Posterior cingulate gyrus (tissue), 11 donors: ENCODE data around the gene RAP2B.
"Not testable (repeated sequence)": the region's sequence is repeated elsewhere in the genome, so short reads cannot be mapped to it uniquely, and the experiment has no call there.

Experiments
- DNase-seq, 10 donors: peaks; one replicate each; pipeline versions ENCODE4 v3.0.0 to v3.0.0-alpha.2; 2020 to 2021; ENCODE audit warnings: mixed read lengths in 3 of 10
- intact Hi-C: fragments of 100-400 bp; cut with DNase I; formaldehyde crosslinking; loops from one replicate; pipeline ENCODE4 v1.15.1; 2023

The RAP2B gene

DNA sequence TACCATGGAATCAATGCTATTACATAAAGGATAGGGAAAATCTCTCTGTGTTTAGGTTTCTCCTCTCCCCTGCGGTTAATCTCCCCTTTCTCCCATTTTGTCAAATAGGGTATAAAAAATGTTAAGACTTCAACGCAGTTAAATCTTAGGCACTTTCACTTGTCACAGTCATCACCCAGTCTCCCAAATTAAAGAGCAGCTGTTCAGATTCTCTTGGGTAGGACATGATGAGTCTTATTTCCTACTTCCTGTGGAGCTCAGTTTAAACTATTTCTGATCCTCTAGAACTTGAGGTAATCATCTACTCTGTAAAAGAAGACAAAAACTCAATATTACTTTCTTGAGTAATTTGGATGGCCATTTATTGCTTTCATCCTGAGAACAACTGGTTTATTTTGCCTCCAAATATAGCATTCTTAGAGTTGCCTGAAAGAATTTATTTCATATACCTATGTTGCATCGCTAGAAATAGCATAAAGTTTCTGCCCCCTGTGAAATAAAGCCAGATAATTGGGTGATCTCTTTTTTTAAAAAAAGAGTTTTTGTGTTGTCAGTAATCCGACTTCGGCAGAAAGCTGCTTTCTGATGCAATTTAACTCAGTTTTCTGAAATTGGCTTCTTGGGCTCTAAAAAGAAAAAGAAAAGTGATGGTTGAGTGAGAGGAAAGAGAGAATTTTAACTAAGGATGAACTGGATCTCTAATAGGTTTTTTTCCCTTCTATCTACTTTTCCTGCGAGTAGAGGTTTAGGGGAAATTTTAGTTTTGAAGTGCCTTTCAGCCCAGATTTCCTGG is 20.7 kb downstream of the RAP2B start:
- no peak for DNase-seq
- intact Hi-C loops: no loop called here

DNA sequence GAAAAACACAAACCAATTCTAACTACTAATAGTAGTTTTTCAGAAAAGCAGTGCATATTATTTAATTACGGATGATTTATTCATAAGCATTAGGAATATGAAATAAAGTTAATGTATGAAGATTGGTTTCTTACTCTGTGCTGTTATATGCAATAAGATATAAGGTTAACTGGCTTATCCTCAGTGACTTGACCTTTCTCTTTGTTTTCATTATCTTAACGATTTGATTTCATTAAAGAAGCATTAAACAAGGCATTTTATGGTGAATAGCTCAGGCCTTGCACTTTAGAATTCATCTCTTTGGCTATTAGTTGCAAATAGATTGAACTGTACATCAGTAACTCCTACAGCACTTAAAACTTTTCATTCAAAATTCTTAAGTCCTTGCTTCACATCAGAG is 28.9 kb downstream of the RAP2B start:
- no peak for DNase-seq
- intact Hi-C loops: no loop called here

DNA sequence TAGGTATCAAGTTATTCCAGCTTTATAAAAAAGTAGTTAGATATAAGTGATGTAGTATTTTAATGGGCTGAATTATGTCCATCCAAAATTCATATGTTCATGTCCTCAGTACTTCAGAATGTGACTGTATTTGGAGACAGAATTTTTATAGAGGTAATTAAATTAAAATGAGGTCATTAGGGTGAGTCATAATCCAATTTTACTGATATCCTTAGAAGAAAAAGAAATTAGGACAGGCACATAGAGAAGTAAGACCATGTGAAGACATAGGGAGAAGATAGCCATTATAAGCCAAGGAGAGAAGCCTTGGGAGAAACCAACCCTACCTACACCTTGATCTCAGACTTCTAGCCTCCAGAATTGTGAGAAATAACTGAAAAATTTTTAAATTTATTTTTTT is 30.3 kb downstream of the RAP2B start:
- intact Hi-C loops: no loop called here
- no peak for DNase-seq

DNA sequence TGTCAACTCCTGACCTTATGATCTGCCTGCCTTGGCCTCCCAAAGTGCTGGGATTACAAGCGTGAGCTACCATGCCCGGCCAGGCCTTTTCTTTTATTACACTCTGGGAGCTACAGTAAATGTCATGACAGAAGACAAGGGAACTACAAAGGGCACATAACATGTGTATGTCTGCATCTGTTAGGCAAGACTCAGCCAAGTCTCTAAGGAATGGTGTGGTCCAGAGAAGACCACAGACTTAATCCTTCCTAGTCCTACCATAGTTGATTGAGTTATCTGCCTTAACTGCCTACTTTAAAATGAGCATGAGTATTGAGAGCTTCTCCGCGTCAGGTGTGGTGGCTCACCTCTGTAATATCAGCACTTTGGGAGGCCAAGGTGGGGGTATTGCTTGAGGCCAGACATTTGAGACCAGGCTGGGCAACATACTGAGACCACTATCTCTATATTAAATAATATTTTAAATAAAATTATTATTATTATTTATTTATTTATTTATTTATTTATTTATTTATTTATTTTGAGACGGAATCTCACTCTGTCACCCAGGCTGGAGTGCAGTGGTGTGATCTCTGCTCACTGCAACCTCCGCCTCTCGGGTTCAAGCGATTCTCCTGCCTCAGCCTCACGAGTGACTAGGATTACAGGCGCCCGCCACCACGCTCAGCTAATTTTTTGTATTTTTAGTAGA is 31.9 kb downstream of the RAP2B start:
- DNase-seq, intact Hi-C loops: not testable (repeated sequence)

DNA sequence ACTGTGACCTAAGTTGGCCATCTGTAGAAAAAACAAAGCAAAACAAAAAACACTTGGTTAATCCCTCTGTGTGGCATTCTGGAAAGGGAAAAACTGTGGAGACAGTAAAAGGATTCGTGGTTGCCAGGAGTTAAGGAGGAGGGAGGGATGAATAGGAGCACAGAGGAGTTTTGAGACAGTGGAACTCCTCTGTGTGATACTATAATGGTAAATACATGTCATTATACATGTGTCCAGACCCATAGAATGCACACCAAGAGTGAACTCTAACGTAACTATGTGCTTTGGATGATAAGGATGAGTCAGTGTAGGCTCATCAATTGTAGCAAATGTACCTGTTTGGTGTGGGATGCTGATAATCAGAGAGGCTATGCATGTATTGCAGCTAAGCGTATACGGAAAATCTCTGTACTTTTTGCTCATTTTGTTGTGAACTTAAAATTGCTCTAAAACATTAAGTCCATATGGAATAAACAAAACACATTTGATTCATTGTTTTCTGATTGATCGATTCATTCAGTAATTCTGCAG is 33.4 kb downstream of the RAP2B start:
- intact Hi-C loops: no loop called here

DNA sequence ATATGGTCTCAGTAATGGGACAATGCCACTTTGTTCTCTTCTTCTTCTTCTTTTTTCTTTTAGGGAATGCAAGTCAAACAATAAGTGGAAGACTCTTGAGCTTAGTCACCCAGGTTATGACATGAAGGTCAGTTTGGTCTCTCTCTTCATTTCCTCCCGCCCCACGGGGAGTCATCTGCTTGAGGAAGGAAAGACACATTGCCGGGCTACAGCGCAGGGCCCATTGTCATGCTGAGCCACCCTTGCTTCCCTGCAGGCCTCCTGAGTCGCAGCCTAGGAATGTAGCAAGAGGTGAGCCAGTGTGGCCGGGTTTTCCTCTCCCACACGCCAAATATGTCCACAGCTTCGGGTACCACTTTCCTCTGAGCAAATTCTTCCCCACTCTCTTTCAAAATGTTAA is 47.6 kb downstream of the RAP2B start:
- no peak for DNase-seq
- intact Hi-C loops: no loop called here

More for the DNA sequence above, 33.4 kb downstream of the RAP2B start:
- no peak for DNase-seq

DNA sequence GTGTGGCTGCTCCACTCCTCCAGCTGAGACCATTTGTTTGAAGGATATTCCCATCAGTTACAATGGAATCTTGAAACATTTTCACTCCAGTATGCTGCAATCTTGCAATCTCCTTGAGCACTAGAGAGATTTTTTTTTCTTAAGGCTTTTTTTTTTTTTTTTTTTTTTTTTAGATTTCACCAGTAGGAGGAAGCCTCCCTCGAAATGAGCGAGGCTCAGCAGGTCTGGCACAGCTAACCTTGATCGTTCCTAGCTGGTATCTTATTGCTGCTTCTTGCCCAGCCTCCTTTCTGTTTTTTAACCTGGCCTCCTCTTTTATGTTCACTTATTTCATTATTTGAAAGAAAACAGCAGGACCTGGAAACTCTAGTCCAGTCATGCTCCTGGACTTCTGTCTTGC is 48.1 kb downstream of the RAP2B start:
- intact Hi-C loops: no loop called here
- DNase-seq: no peak

DNA sequence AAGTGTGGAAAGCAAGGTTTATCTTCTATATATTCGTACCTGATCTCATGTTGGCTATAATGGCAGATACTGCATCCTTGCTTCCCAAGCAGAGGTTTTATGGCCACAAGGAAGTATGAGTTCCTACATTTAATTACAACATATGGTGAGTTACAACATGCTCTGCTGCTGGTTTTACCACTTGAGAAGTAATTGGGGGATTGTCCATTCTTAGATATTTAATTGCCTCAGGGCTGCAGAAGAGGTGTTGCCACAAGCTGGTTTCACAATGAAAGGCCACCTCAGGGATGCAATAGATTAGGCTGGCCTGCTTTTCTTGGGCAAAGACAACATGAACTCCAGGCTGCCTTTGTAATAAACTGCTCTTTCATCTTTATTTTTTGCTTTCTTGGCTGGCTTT is 48.6 kb downstream of the RAP2B start:
- DNase-seq: no peak
- intact Hi-C loops: no loop called here

DNA sequence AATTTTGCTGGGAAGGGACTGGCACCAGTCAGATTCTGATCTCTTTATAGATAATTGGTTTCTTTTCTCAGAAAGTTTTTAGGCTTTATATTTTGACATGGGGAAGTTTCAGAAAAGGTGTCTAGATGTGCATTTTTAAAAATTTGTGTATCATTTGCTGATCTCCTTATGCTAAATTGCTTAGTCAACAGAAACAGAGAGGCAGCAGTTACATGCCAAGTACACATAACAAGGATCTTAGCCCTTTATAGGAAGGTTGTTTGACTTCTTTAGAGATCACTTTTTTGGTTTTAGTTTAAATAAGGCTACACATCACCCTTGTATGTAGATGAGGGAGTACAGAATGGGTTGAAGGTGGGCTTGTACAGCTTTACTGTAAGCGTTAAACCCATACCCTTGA is 53.5 kb downstream of the RAP2B start:
- intact Hi-C loops: no loop called here
- DNase-seq: no peak

DNA sequence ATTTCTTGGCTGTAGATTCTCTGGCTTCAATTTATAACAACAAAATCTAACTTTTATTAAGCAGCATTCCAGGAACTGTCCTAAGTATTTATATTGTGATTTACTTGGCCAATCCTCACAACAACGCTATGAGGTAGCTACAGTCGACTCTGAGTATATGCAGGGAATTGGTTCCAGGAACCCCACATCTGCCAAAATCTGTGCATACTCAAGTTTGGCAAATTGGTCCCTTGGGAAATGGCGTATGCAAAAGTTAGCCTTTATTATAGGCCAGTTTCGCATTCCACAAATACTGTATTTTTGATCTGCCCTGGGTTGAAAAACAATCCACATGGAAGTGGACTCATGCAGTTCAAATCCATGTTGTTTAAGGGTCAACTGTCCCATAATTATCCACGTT is 53.9 kb downstream of the RAP2B start:
- no peak for DNase-seq
- intact Hi-C loops: no loop called here

DNA sequence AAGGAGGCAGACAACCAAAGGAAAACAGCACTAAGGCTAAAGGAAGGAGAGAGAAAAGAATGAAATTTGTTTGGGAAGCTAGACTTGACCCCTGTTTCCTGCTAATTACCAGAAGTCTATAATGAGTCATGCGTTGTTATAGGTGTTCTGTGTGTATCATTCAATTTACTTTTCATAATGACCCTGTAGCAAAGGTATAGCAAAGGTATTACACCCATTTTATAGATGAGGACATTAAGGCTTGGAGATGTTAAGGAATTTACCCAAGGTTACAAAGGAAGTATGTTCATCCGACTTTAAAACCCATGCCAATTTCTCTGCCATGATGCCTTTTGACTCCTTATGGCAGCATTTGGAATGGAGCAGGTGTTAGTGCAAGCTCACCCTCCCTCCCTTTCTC is 54.9 kb downstream of the RAP2B start:
- intact Hi-C loops: no loop called here
- no peak for DNase-seq

DNA sequence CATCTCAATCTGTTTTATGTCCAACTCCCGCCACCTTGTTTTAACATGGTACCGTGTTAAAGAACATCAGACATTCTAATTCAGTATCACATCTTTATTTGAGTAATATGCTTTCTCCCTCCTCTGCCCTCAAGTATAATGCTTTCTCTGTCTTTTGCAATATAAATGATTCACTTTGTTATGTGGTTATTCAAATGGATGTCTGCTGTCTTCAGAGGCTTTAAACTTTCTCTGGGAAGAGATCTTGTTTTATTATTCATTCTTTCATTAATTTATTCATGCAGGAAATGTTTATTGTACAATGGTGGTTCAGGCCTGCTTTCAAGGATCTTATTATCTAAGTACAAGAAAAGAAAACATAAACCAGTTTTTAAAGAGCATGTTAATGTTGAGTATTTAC is 57.1 kb downstream of the RAP2B start:
- DNase-seq: no peak
- intact Hi-C loops: no loop called here
